Esophagus squamous epithelium (tissue), 4 donors: Measurements from ENCODE around the gene CHST11.

ENCODE experiments used
- POLR2A ChIP-seq, 4 donors: fragments of 450-650 bp; IDR thresholded peaks; one replicate each; pipeline ENCODE4 v1.6.1; 2017; ENCODE audit warnings: antibody characterized with exemption in 4 of 4, mild to moderate bottlenecking in 4 of 4, moderate library complexity in 3 of 4
- TF ChIP-seq, protein P1 (sequence below), 6 experiments: fragments of 450-650 bp in 4 of 6; fragments of 200-600 bp in 2 of 6; sonication (generic) in 2 of 6; IDR thresholded peaks; one replicate each; pipeline ENCODE4 v1.5.1; 2016 to 2019; ENCODE audit warnings: antibody characterized with exemption in 6 of 6, mild to moderate bottlenecking in 4 of 6, moderate library complexity in 4 of 6

DNA sequence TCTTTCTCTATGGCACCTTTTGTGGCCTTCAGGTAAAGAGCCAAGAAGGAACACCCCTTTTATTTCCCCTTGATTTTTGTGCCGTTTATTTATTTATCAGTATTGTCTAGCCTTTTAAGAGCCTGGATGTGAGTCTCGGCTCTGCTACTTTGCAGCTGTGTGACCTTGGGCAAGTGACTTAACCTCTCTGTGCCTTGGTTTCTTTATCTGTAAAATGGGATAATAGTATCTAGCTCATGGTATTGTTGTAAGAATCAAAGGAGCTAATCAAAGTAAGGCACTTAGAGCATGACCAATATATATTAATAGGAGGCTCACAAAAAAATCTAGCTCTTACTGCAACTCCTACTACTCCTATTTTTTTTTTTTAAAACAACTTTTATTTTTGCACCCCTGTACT lies 179.7 kb downstream of the CHST11 start:
- TF ChIP-seq POLR2A (IDR thresholded peaks at IDR 0.05), result no peak
- TF ChIP-seq, protein P1, sequence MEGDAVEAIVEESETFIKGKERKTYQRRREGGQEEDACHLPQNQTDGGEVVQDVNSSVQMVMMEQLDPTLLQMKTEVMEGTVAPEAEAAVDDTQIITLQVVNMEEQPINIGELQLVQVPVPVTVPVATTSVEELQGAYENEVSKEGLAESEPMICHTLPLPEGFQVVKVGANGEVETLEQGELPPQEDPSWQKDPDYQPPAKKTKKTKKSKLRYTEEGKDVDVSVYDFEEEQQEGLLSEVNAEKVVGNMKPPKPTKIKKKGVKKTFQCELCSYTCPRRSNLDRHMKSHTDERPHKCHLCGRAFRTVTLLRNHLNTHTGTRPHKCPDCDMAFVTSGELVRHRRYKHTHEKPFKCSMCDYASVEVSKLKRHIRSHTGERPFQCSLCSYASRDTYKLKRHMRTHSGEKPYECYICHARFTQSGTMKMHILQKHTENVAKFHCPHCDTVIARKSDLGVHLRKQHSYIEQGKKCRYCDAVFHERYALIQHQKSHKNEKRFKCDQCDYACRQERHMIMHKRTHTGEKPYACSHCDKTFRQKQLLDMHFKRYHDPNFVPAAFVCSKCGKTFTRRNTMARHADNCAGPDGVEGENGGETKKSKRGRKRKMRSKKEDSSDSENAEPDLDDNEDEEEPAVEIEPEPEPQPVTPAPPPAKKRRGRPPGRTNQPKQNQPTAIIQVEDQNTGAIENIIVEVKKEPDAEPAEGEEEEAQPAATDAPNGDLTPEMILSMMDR (IDR thresholded peaks at IDR 0.05), result no peak
